ENCODE results near the gene GRIK4.

DNA sequence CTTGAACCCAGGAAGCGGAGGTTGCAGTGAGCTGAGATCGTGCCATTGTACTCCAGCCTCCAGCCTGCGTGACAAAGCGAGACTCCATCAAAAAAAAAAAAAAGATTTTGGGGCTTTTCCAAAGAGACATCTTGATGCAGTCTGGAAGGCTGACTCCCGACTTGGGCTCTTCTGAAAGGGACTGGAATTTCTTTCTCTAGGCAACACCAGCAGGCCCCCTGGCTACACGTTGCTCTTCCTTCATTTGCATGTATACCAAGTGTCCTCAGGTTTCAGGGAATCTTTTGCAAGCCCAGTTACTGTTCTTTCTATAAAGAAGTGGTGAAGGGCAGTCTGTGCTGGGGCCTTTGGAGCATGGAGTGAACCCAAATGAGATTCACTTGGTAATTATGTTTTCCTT, 211.0 kb downstream of the GRIK4 start:
- TF ChIP-seq, protein P1, sequence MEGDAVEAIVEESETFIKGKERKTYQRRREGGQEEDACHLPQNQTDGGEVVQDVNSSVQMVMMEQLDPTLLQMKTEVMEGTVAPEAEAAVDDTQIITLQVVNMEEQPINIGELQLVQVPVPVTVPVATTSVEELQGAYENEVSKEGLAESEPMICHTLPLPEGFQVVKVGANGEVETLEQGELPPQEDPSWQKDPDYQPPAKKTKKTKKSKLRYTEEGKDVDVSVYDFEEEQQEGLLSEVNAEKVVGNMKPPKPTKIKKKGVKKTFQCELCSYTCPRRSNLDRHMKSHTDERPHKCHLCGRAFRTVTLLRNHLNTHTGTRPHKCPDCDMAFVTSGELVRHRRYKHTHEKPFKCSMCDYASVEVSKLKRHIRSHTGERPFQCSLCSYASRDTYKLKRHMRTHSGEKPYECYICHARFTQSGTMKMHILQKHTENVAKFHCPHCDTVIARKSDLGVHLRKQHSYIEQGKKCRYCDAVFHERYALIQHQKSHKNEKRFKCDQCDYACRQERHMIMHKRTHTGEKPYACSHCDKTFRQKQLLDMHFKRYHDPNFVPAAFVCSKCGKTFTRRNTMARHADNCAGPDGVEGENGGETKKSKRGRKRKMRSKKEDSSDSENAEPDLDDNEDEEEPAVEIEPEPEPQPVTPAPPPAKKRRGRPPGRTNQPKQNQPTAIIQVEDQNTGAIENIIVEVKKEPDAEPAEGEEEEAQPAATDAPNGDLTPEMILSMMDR (IDR thresholded peaks at IDR 0.05; ENCODE audit: poor library complexity, severe bottlenecking), result no peak
- no peak for TF ChIP-seq EZH2 (IDR thresholded peaks at IDR 0.05; ENCODE audit: borderline replicate concordance, insufficient read depth, low read length, poor library complexity, severe bottlenecking)
- TF ChIP-seq EP300 (conservative IDR thresholded peaks at IDR 0.05; ENCODE audit: poor library complexity, severe bottlenecking), result no peak
- no peak for TF ChIP-seq POLR2AphosphoS5 (IDR thresholded peaks at IDR 0.05)
- TF ChIP-seq MXI1 (conservative IDR thresholded peaks at IDR 0.05; ENCODE audit: poor library complexity, severe bottlenecking), result no peak
- TF ChIP-seq SMC3 (conservative IDR thresholded peaks at IDR 0.05; ENCODE audit: poor library complexity), result no peak

Measured in neural cell (in vitro differentiated cells).